GM19467 (cell line): ENCODE results near the gene RXRA.

Source experiments
- ATAC-seq: cut with Tn5 transposase; IDR thresholded peaks from one replicate; pipeline ENCODE4 v1.9.1; 2021; ENCODE audit warnings: mild to moderate bottlenecking, moderate library complexity; ENCODE audit not compliant: unreplicated experiment

RXRA gene

GRCh38 chr9:134458207-134459108 is 132.2 kb downstream of the RXRA start:
- no peak for ATAC-seq

- ATAC-seq, result no peak
These were observed 132.9 kb downstream of the RXRA start for GRCh38 chr9:134459164-134459563.

- ATAC-seq, result no peak
These were observed 133.3 kb downstream of the RXRA start for GRCh38 chr9:134459573-134459972.

- no peak for ATAC-seq
These were observed 134.0 kb downstream of the RXRA start for GRCh38 chr9:134460206-134460605.

- ATAC-seq, result no peak
These were observed 134.6 kb downstream of the RXRA start for GRCh38 chr9:134460896-134461295.

GRCh38 chr9:134461426-134461982 is 135.2 kb downstream of the RXRA start:
- no peak for ATAC-seq

GRCh38 chr9:134462318-134462717 is 136.1 kb downstream of the RXRA start:
- ATAC-seq, result no peak

- no peak for ATAC-seq
These were observed 137.0 kb downstream of the RXRA start for GRCh38 chr9:134463280-134463679.

- ATAC-seq, result no peak
These were observed 140.8 kb downstream of the RXRA start for GRCh38 chr9:134466869-134467616.

GRCh38 chr9:134468358-134468757 is 142.1 kb downstream of the RXRA start:
- ATAC-seq, result no peak

GRCh38 chr9:134469041-134469875 is 143.0 kb downstream of the RXRA start:
- ATAC-seq, result no peak

- ATAC-seq, result no peak
These were observed 146.0 kb downstream of the RXRA start for GRCh38 chr9:134472256-134472655.

- ATAC-seq, result no peak
These were observed 147.1 kb downstream of the RXRA start for GRCh38 chr9:134473141-134474054.

GRCh38 chr9:134474055-134474370 is 147.8 kb downstream of the RXRA start:
- ATAC-seq, result no peak

GRCh38 chr9:134475011-134475790 is 148.9 kb downstream of the RXRA start:
- ATAC-seq, result no peak

- no peak for ATAC-seq
These were observed 150.2 kb downstream of the RXRA start for GRCh38 chr9:134476272-134476941.

- no peak for ATAC-seq
These were observed 150.7 kb downstream of the RXRA start for GRCh38 chr9:134476942-134477335.

- no peak for ATAC-seq
These were observed 151.2 kb downstream of the RXRA start for GRCh38 chr9:134477342-134477925.
